GM12892 (cell line): ENCODE measurements around the gene ABHD3.
"Not testable (repeated sequence)": the region's sequence is repeated elsewhere in the genome, so short reads cannot be mapped to it uniquely, and the experiment has no call there.

ENCODE experiments used
- DNase-seq: peaks from one replicate; pipeline ENCODE4 v3.0.0; 2011; ENCODE audit not compliant: insufficient read length
- FAIRE-seq: peaks from 2 replicates; lab custom pipeline; 2011; peaks lifted over from hg19 to GRCh38; lab: Jason Lieb, UNC
- POLR2A ChIP-seq: IDR thresholded peaks from 2 replicates; pipeline ENCODE4 v1.6.1; 2011; ENCODE audit warnings: low read depth, low read length, control low read depth
- POLR2AphosphoS5 ChIP-seq: IDR thresholded peaks from 2 replicates; pipeline ENCODE4 v1.6.1; 2011; ENCODE audit warnings: low read depth, low read length, control low read depth
- TAF1 ChIP-seq: IDR thresholded peaks from 2 replicates; pipeline ENCODE4 v1.6.1; 2011; ENCODE audit warnings: low read depth, mild to moderate bottlenecking, control low read depth, low read length, borderline replicate concordance

ABHD3 gene

GRCh38 chr18:21664069-21664468 lies 40.5 kb downstream of the ABHD3 start:
- no peak for FAIRE-seq
- DNase-seq = no peak
- no peak for TF ChIP-seq POLR2AphosphoS5
- TF ChIP-seq TAF1 = no peak
- no peak for TF ChIP-seq POLR2A

GRCh38 chr18:21663578-21663977 lies 41.0 kb downstream of the ABHD3 start:
- DNase-seq (no peak), FAIRE-seq (no peak)
- TF ChIP-seq POLR2A = no peak
- no peak for TF ChIP-seq TAF1
- TF ChIP-seq POLR2AphosphoS5 = no peak

GRCh38 chr18:21662581-21662980 lies 42.0 kb downstream of the ABHD3 start:
- TF ChIP-seq POLR2AphosphoS5 = no peak
- TF ChIP-seq TAF1 = no peak
- no peak for TF ChIP-seq POLR2A
- DNase-seq (no peak), FAIRE-seq (no peak)

GRCh38 chr18:21660078-21660477 lies 44.5 kb downstream of the ABHD3 start:
- DNase-seq (no peak), FAIRE-seq (no peak)
- TF ChIP-seq POLR2A (no peak), POLR2AphosphoS5 (no peak), TAF1 (no peak)

- no peak for DNase-seq
- FAIRE-seq = no peak
- no peak for TF ChIP-seq POLR2AphosphoS5
Measured at GRCh38 chr18:21656402-21656801, 48.2 kb downstream of the ABHD3 start.

- TF ChIP-seq POLR2A = no peak
- TF ChIP-seq POLR2AphosphoS5 = no peak
- no peak for TF ChIP-seq TAF1
- FAIRE-seq = no peak
- DNase-seq = no peak
Measured at GRCh38 chr18:21653361-21653760, 51.2 kb downstream of the ABHD3 start.

- FAIRE-seq = no peak
Measured at GRCh38 chr18:21652073-21652472, 52.5 kb downstream of the ABHD3 start.

GRCh38 chr18:21650311-21650710 lies 54.3 kb downstream of the ABHD3 start:
- no peak for TF ChIP-seq POLR2AphosphoS5
- no peak for TF ChIP-seq TAF1
- no peak for TF ChIP-seq POLR2A
- no peak for FAIRE-seq
- no peak for DNase-seq

More at GRCh38 chr18:21652073-21652472, 52.5 kb downstream of the ABHD3 start:
- TF ChIP-seq POLR2A (no peak), POLR2AphosphoS5 (no peak), TAF1 (no peak)
- no peak for DNase-seq

GRCh38 chr18:21640375-21640774 lies 64.2 kb downstream of the ABHD3 start:
- FAIRE-seq = not testable (repeated sequence)

GRCh38 chr18:21638822-21639221 lies 65.8 kb downstream of the ABHD3 start:
- FAIRE-seq = no peak
- no peak for TF ChIP-seq POLR2A
- no peak for TF ChIP-seq TAF1
- TF ChIP-seq POLR2AphosphoS5 = no peak
- DNase-seq = no peak

More at GRCh38 chr18:21640375-21640774, 64.2 kb downstream of the ABHD3 start:
- DNase-seq = not testable (repeated sequence)

- DNase-seq (no peak), FAIRE-seq (no peak)
- TF ChIP-seq POLR2AphosphoS5 (no peak), POLR2A (no peak), TAF1 (no peak)
Measured at GRCh38 chr18:21636769-21637168, 67.8 kb downstream of the ABHD3 start.

- FAIRE-seq (no peak), DNase-seq (no peak)
- TF ChIP-seq TAF1 = no peak
- no peak; the same call in 1 of the 2 replicates for TF ChIP-seq POLR2AphosphoS5
- TF ChIP-seq POLR2A = no peak; the same call in 1 of the 2 replicates
Measured at GRCh38 chr18:21634588-21635199, 69.9 kb downstream of the ABHD3 start.

- FAIRE-seq = no peak
- TF ChIP-seq POLR2A (no peak), TAF1 (no peak), POLR2AphosphoS5 (no peak)
- DNase-seq = no peak
Measured at GRCh38 chr18:21632393-21632792, 72.2 kb downstream of the ABHD3 start.
